GM19035 (cell line): Measurements from ENCODE around the gene NQO1.

Source experiments
- ATAC-seq: cut with Tn5 transposase; IDR thresholded peaks from one replicate; pipeline ENCODE4 v1.9.1; 2021; ENCODE audit not compliant: unreplicated experiment

NQO1 gene

GRCh38 chr16:69707920-69708683 is 18.3 kb downstream of the NQO1 start:
- ATAC-seq = no peak

- ATAC-seq = no peak
These were observed 19.4 kb downstream of the NQO1 start for GRCh38 chr16:69706975-69707340.

GRCh38 chr16:69706256-69706974 is 19.9 kb downstream of the NQO1 start:
- no peak for ATAC-seq

GRCh38 chr16:69703638-69704037 is 22.7 kb downstream of the NQO1 start:
- ATAC-seq = no peak

- ATAC-seq = no peak
These were observed 24.5 kb downstream of the NQO1 start for GRCh38 chr16:69701866-69702265.

GRCh38 chr16:69701452-69701851 is 24.9 kb downstream of the NQO1 start:
- no peak for ATAC-seq

GRCh38 chr16:69699915-69700314 is 26.4 kb downstream of the NQO1 start:
- ATAC-seq = no peak

- ATAC-seq = no peak
These were observed 28.0 kb downstream of the NQO1 start for GRCh38 chr16:69698404-69698803.

GRCh38 chr16:69693916-69694315 is 32.4 kb downstream of the NQO1 start:
- ATAC-seq = no peak

- no peak for ATAC-seq
These were observed 34.1 kb downstream of the NQO1 start for GRCh38 chr16:69691980-69692911.

GRCh38 chr16:69688589-69688988 is 37.8 kb downstream of the NQO1 start:
- ATAC-seq = no peak

- ATAC-seq = no peak
These were observed 46.0 kb downstream of the NQO1 start for GRCh38 chr16:69680358-69680757.

GRCh38 chr16:69672998-69673713 is 53.2 kb downstream of the NQO1 start:
- no peak for ATAC-seq

GRCh38 chr16:69672315-69672997 is 53.9 kb downstream of the NQO1 start:
- no peak for ATAC-seq

- no peak for ATAC-seq
These were observed 56.8 kb downstream of the NQO1 start for GRCh38 chr16:69669577-69669976.

GRCh38 chr16:69663846-69664245 is 62.5 kb downstream of the NQO1 start:
- ATAC-seq = no peak

- ATAC-seq = no peak
These were observed 63.5 kb downstream of the NQO1 start for GRCh38 chr16:69662901-69663300.

GRCh38 chr16:69660166-69660565 is 66.2 kb downstream of the NQO1 start:
- ATAC-seq = no peak
